Psoas muscle (tissue), 8 donors: ENCODE data around the gene RPTOR. TPM values are rescaled to one million over a fixed set of nuclear protein-coding genes. Genes with fewer than 3 reads are reported as not detected.

Experiments
- ATAC-seq, 4 donors: fragments of 200-7000 bp; cut with Tn5 transposase; one replicate each; pipeline ENCODE4 v1.9.1; 2020; ENCODE audit warnings: moderate library complexity in 3 of 4, mild to moderate bottlenecking in 2 of 4
- DNase-seq, 2 donors: peaks; one replicate each; pipeline ENCODE4 v3.0.0-alpha.2; 2020
- H3K27ac ChIP-seq: fragments of 200-600 bp; one replicate; pipeline ENCODE4 v1.8.0; 2022
- H3K27me3 ChIP-seq, 3 donors: fragments of 200-600 bp in 1 of 3; one replicate each; pipeline versions ENCODE4 v1.6.1 to v1.8.0; 2013 to 2022; ENCODE audit warnings: low read length in 2 of 3, mild to moderate bottlenecking in 2 of 3, moderate library complexity in 1 of 3; ENCODE audit not compliant: insufficient read depth in 3 of 3
- H3K36me3 ChIP-seq, 2 donors: fragments of 200-600 bp in 1 of 2; one replicate each; pipeline versions ENCODE4 v1.6.1 to v1.8.0; 2013 to 2022; ENCODE audit warnings: low read depth in 1 of 2, mild to moderate bottlenecking in 1 of 2, moderate library complexity in 1 of 2; ENCODE audit not compliant: insufficient read depth in 1 of 2
- H3K4me1 ChIP-seq: fragments of 200-600 bp; one replicate; pipeline ENCODE4 v1.8.0; 2022
- H3K4me3 ChIP-seq: fragments of 200-600 bp; one replicate; pipeline ENCODE4 v1.8.0; 2022; ENCODE audit warnings: mild to moderate bottlenecking
- H3K9me3 ChIP-seq: fragments of 200-600 bp; one replicate; pipeline ENCODE4 v1.8.0; 2022
- CTCF ChIP-seq: fragments of 200-600 bp; IDR thresholded peaks from one replicate; pipeline ENCODE4 v1.8.0; 2022; ENCODE audit warnings: antibody characterized with exemption
- WGBS, 3 donors: extraction: QIAGEN DNeasy Blood & Tissue Kit; methylation state at CpG; one replicate each; pipeline versions ENCODE4 v1.1.6 to v1.1.7; 2013; 5-methylcytosine and 5-hydroxymethylcytosine counted together
- intact Hi-C, 2 donors: fragments of 100-400 bp; cut with DNase I; formaldehyde crosslinking; loops; one replicate each; pipeline versions ENCODE4 v1.11.0 to v1.14.2; 2022
- polyA plus RNA-seq, 3 donors: library from polyadenylated mRNA; stranded (reverse); fragments of 200-250 nt; gene quantifications; one replicate each; pipeline ENCODE4 v1.2.3, GENCODE V29; 2013
- total RNA-seq, 4 donors: library from RNA; stranded (reverse); fragmentation: NEBNext Ultra II Directional in 2 of 4; extraction: Animal tissue kit (Norgen Biotek cat#: 25700) in 2 of 4; gene quantifications; one replicate each; pipeline versions ENCODE4 v1.2.1 to v1.2.4, GENCODE V29; 2021 to 2023
- donor health status: healthy with polysubstance abuse.
- donor health status: DM: no; HTN: no; CAD: no; lungs with moderate emphysema.
- donor health status: Bipolar disorder and iron deficiency.
- donor health status: healthy.
- donor health status: DM: yes; HTN: yes; CAD: no.
- donor health status: DM: no; HTN: no; CAD: no.
- donor health status: DM: no; HTN: no; CAD: no.
- donor health status: DM: yes; HTN: yes; CAD: no.

RPTOR gene
- total and polyA plus RNA-seq, 7 donors, result 13.6 to 82.2 (median 32.5) TPM

GRCh38 chr17:80971704-80972304 is 427.2 kb downstream of the RPTOR start:
- H3K36me3 ChIP-seq, result no peaks in the 10 kb centered on the region
- ATAC-seq (no peak), DNase-seq (peak in 1 of 2 donors; percentile 41)
- TF ChIP-seq CTCF, result no peak
- intact Hi-C loops, result loop anchor here in 1 of 2 donors (10.0 kb wide), 1 partner anchor 107 kb away; no protein-coding TSS in a partner anchor
- no peak overlapping the region for H3K4me3 ChIP-seq
- H3K9me3 ChIP-seq, result no peaks in the 10 kb centered on the region
- WGBS, 3 donors, result 81 to 83% (median 81%) methylated on average over 13 of the region's 13 CpGs
- H3K27me3 ChIP-seq, result peaks cover 0 to 3% (median 0%) of the 10 kb centered on the region in 3 donors
- H3K27ac ChIP-seq, result no peak overlapping the region
- H3K4me1 ChIP-seq, result peaks cover 20% of the 10 kb centered on the region

- intact Hi-C loops, result loop anchor here in 1 of 2 donors (10.0 kb wide), 1 partner anchor 112 kb away; no protein-coding TSS in a partner anchor
Measured at GRCh38 chr17:80976701-80977100, 432.1 kb downstream of the RPTOR start.

GRCh38 chr17:80977172-80977571 is 432.5 kb downstream of the RPTOR start:
- Histone ChIP-seq H3K36me3 (no peaks in the 10 kb centered on the region), H3K9me3 (no peaks in the 10 kb centered on the region), H3K27me3 (peaks cover 0 to 7% (median 3%) of the 10 kb centered on the region in 3 donors), H3K4me3 (no peak overlapping the region), H3K4me1 (no peaks in the 10 kb centered on the region), H3K27ac (no peak overlapping the region)
- intact Hi-C loops, result loop anchor here in 1 of 2 donors (10.0 kb wide), 1 partner anchor 112 kb away; no protein-coding TSS in a partner anchor
- no peak for ATAC-seq
- WGBS, 3 donors, result 92 to 95% (median 94%) methylated on average over 4 of the region's 4 CpGs
- TF ChIP-seq CTCF, result no peak
- DNase-seq, result no peak

More at GRCh38 chr17:80976701-80977100, 432.1 kb downstream of the RPTOR start:
- ATAC-seq (no peak), DNase-seq (no peak)
- H3K4me3 ChIP-seq, result no peak overlapping the region
- H3K9me3 ChIP-seq, result no peaks in the 10 kb centered on the region
- peaks cover 0 to 9% (median 3%) of the 10 kb centered on the region in 3 donors for H3K27me3 ChIP-seq
- no peaks in the 10 kb centered on the region for H3K36me3 ChIP-seq
- H3K27ac ChIP-seq, result no peak overlapping the region
- H3K4me1 ChIP-seq, result no peaks in the 10 kb centered on the region
- no peak for TF ChIP-seq CTCF
- WGBS, 3 donors, result 80 to 83% (median 81%) methylated on average over 3 of the region's 3 CpGs

- Histone ChIP-seq H3K9me3 (no peaks in the 10 kb centered on the region), H3K27me3 (peaks cover 0 to 7% (median 3%) of the 10 kb centered on the region in 3 donors), H3K4me3 (no peak overlapping the region), H3K36me3 (no peaks in the 10 kb centered on the region), H3K4me1 (no peaks in the 10 kb centered on the region), H3K27ac (no peak overlapping the region)
- WGBS, 3 donors, result 71 to 74% (median 73%) methylated on average over 31 of the region's 31 CpGs
- DNase-seq, result peak in 1 of 2 donors; percentile 45
- intact Hi-C loops, result loop anchor here in 1 of 2 donors (10.0 kb wide), 1 partner anchor 114 kb away; no protein-coding TSS in a partner anchor
- TF ChIP-seq CTCF, result no peak
- no peak for ATAC-seq
Measured at GRCh38 chr17:80978499-80979497, 434.2 kb downstream of the RPTOR start.
